Measurements from ENCODE around the gene MS4A4E. TPM values are rescaled to one million over a fixed set of nuclear protein-coding genes. Genes with fewer than 3 reads are reported as not detected.

The MS4A4E gene
- total and polyA plus RNA-seq, 2 of the 8 experiments (the other 6 are each of a cell fraction or from before 2014, with no cell fraction given), result not detected

GRCh38 chr11:60214386-60214785, 28.6 kb downstream of the MS4A4E start (continued):
- TF ChIP-seq SRF (IDR thresholded peaks at IDR 0.05; ENCODE audit: low read depth, low read length), result no peak
